GM12891 (cell line): ENCODE measurements around the gene WHRN.

Source experiments
- PAX5 ChIP-seq: IDR thresholded peaks from 2 replicates; pipeline ENCODE4 v1.6.1; 2011; ENCODE audit warnings: low read length, moderate library complexity, mild to moderate bottlenecking; ENCODE audit not compliant: insufficient read depth, severe bottlenecking
- POLR2A ChIP-seq: IDR thresholded peaks from 2 replicates; pipeline ENCODE4 v1.6.1; 2011; ENCODE audit warnings: low read depth, low read length, control low read depth
- POLR2AphosphoS5 ChIP-seq: IDR thresholded peaks from 2 replicates; pipeline ENCODE4 v1.6.1; 2011; ENCODE audit warnings: low read depth, low read length, control low read depth
- SPI1 ChIP-seq: IDR thresholded peaks from 2 replicates; pipeline ENCODE4 v1.6.1; 2011; ENCODE audit warnings: low read depth, low read length, control low read depth
- TAF1 ChIP-seq: IDR thresholded peaks from 2 replicates; pipeline ENCODE4 v1.6.1; 2011; ENCODE audit warnings: low read depth, low read length, control low read depth

GRCh38 chr9:114493521-114494184 is 11.6 kb downstream of the WHRN start:
- no peak for TF ChIP-seq TAF1
- no peak for TF ChIP-seq POLR2A
- no peak for TF ChIP-seq POLR2AphosphoS5
- TF ChIP-seq SPI1, result no peak
- no peak for TF ChIP-seq PAX5
